Thyroid gland (tissue), 4 donors: ENCODE results near the gene FAM76A.
"Not testable (repeated sequence)": the region's sequence is repeated elsewhere in the genome, so short reads cannot be mapped to it uniquely, and the experiment has no call there.

Source experiments
- CTCF ChIP-seq, 6 experiments: fragments of 200-600 bp in 3 of 6; fragments of 450-650 bp in 3 of 6; sonication (generic) in 3 of 6; IDR thresholded peaks; one replicate each; pipeline ENCODE4 v1.5.1; 2016 to 2019; ENCODE audit warnings: antibody characterized with exemption in 6 of 6, mild to moderate bottlenecking in 2 of 6, inconsistent platforms in 1 of 6, moderate library complexity in 1 of 6
- POLR2A ChIP-seq, 2 donors: fragments of 450-650 bp; IDR thresholded peaks; one replicate each; pipeline ENCODE4 v1.6.1; 2017; ENCODE audit warnings: antibody characterized with exemption in 2 of 2, mild to moderate bottlenecking in 2 of 2, moderate library complexity in 1 of 2

GRCh38 chr1:27681580-27681979, 44.2 kb upstream of the FAM76A start:
- TF ChIP-seq POLR2A, CTCF (IDR thresholded peaks at IDR 0.05): not testable (repeated sequence)
